HepG2 (cell line): Measurements from ENCODE around the gene OPN1LW. TPM values are rescaled to one million over a fixed set of nuclear protein-coding genes. Genes with fewer than 3 reads are reported as not detected.

Experiments used
- ATAC-seq: fragments of 200-7000 bp; cut with Tn5 transposase; 3 replicates; pipeline ENCODE4 v1.9.1; 2020; ENCODE audit warnings: mild to moderate bottlenecking, moderate library complexity
- BruUV-seq: library from RNA; stranded (reverse); fragments of 400-500 nt; replicated peaks from 2 replicates; lab custom pipeline; 2021; lab: Mats Ljungman, UMichigan
- CTCF ChIA-PET: fragments of 300-600 bp; formaldehyde crosslinking; extraction: SDS; loops from one replicate; lab custom pipeline; 2021; ENCODE audit warnings: low total read pairs, inconsistent platforms, low intra/inter-chr PET ratio; lab: Yijun Ruan, JAX
- POLR2A ChIA-PET: fragments of 350-600 bp; sonication (Branson Sonifier 250); formaldehyde crosslinking; loops from one replicate; lab custom pipeline; 2020; ENCODE audit warnings: antibody characterized with exemption, inconsistent platforms; lab: Yijun Ruan, JAX
- DNase-seq: peaks from one replicate; pipeline ENCODE4 v3.0.0-alpha.2; 2015; ENCODE audit warnings: low spot score
- FAIRE-seq: peaks from 3 replicates; lab custom pipeline; 2011; peaks lifted over from hg19 to GRCh38; lab: Jason Lieb, UNC
- H2AFZ ChIP-seq: one replicate; pipeline ENCODE4 v1.6.1; 2011; ENCODE audit warnings: low read length, inconsistent platforms
- H3K27ac ChIP-seq: fragments of 300-600 bp; 3 replicates; pipeline ENCODE4 v1.8.0; 2011; ENCODE audit warnings: mixed run types, mild to moderate bottlenecking, mixed read lengths, low read length, inconsistent platforms; ENCODE audit not compliant: insufficient read depth; ENCODE audit errors: extremely low read length
- H3K27me3 ChIP-seq, 2 experiments: fragments of 200-600 bp in 1 of 2; 2 replicates in 1 of 2; 3 replicates in 1 of 2; pipeline versions ENCODE4 v1.6.0 to v1.8.0; 2011; ENCODE audit warnings: low read length in 2 of 2, mild to moderate bottlenecking in 2 of 2, moderate library complexity in 2 of 2, inconsistent platforms in 1 of 2; ENCODE audit not compliant: insufficient read depth in 2 of 2, control insufficient read depth in 1 of 2
- H3K36me3 ChIP-seq, 2 experiments: fragments of 200-600 bp in 1 of 2; replicated peaks in 1 of 2; 2 replicates in 1 of 2; 3 replicates in 1 of 2; pipeline versions ENCODE4 v1.5.1 to v1.8.0; 2011; ENCODE audit warnings: low read length in 2 of 2, inconsistent platforms in 1 of 2; ENCODE audit not compliant: insufficient read depth in 2 of 2, control insufficient read depth in 1 of 2
- H3K4me1 ChIP-seq: 2 replicates; pipeline ENCODE4 v1.5.1; 2012; ENCODE audit warnings: low read length, inconsistent platforms; ENCODE audit not compliant: insufficient read depth
- H3K4me2 ChIP-seq: 2 replicates; pipeline ENCODE4 v1.6.0; 2011; ENCODE audit warnings: low read depth, low read length, inconsistent platforms
- H3K4me3 ChIP-seq, 3 experiments: fragments of 200-600 bp in 1 of 3; sonication (generic), shearing (Covaris generic) in 1 of 3; replicated peaks in 1 of 3; 2 replicates each; pipeline ENCODE4 v1.5.1; 2011 to 2016; ENCODE audit warnings: low read length in 3 of 3, inconsistent platforms in 2 of 3, low read depth in 2 of 3, mild to moderate bottlenecking in 2 of 3, control low read depth in 1 of 3, mixed read lengths in 1 of 3; ENCODE audit not compliant: insufficient read depth in 1 of 3
- H3K79me2 ChIP-seq: one replicate; pipeline ENCODE4 v1.6.1; 2011; ENCODE audit warnings: low read length, inconsistent platforms; ENCODE audit not compliant: insufficient read depth
- H3K9ac ChIP-seq: 2 replicates; pipeline ENCODE4 v1.6.0; 2011; ENCODE audit warnings: mild to moderate bottlenecking, low read depth, low read length, inconsistent platforms; ENCODE audit not compliant: insufficient read depth
- H3K9me3 ChIP-seq: 2 replicates; pipeline ENCODE4 v1.5.1; 2012; ENCODE audit warnings: mild to moderate bottlenecking, low read length
- H4K20me1 ChIP-seq: 2 replicates; pipeline ENCODE4 v1.6.0; 2011; ENCODE audit warnings: inconsistent platforms, mild to moderate bottlenecking, low read length, moderate library complexity; ENCODE audit not compliant: insufficient read depth
- ARID2 ChIP-seq: sonication (generic); formaldehyde crosslinking; IDR thresholded peaks from 2 replicates; pipeline ENCODE4 v1.8.1; 2022; ENCODE audit warnings: mild to moderate bottlenecking, missing genetic modification reagents, borderline replicate concordance
- MAF1 ChIP-seq: sonication (generic); formaldehyde crosslinking; IDR thresholded peaks from 2 replicates; pipeline ENCODE4 v1.5.0; 2020; ENCODE audit warnings: missing genetic modification reagents, borderline replicate concordance
- MBD4 ChIP-seq: IDR thresholded peaks from 2 replicates; pipeline ENCODE4 v1.6.1; 2012; ENCODE audit warnings: low read length, inconsistent platforms, borderline replicate concordance
- MED13 ChIP-seq: sonication (generic); formaldehyde crosslinking; IDR thresholded peaks from 2 replicates; pipeline ENCODE4 v1.5.0; 2020; ENCODE audit warnings: missing genetic modification reagents
- RFX1 ChIP-seq: fragments of 450-650 bp; IDR thresholded peaks from 2 replicates; pipeline ENCODE4 v1.6.1; 2017
- ZNF20 ChIP-seq: sonication (generic); formaldehyde crosslinking; IDR thresholded peaks from 2 replicates; pipeline ENCODE4 v1.4.0; 2020; ENCODE audit warnings: mild to moderate bottlenecking, moderate library complexity, missing genetic modification reagents
- ZNF354B ChIP-seq: sonication (generic); formaldehyde crosslinking; IDR thresholded peaks from 2 replicates; pipeline ENCODE4 v1.8.0; 2022; ENCODE audit warnings: mild to moderate bottlenecking, missing genetic modification reagents
- ZNF556 ChIP-seq: sonication (generic); formaldehyde crosslinking; IDR thresholded peaks from 2 replicates; pipeline ENCODE4 v1.4.0; 2020; ENCODE audit warnings: mild to moderate bottlenecking, missing genetic modification reagents, borderline replicate concordance
- WGBS: methylation state at CpG from one replicate; pipeline ENCODE4 v1.1.6; 2017; ENCODE audit warnings: low lambda C conversion rate; 5-methylcytosine and 5-hydroxymethylcytosine counted together
- in situ Hi-C: cut with HindIII; loops from 2 replicates; pipeline ENCODE4 v1.10.0; 2017; ENCODE audit warnings: low pct_unique_long_range_greater_than_20kb; ENCODE audit not compliant: extremely low pct_ligation_motif_present
- intact Hi-C: fragments of 100-400 bp; cut with micrococcal nuclease; formaldehyde crosslinking; loops from one replicate; pipeline ENCODE4 v1.10.0; 2022; ENCODE audit not compliant: unreplicated experiment
- polyA plus RNA-seq, 8 experiments: library from polyadenylated mRNA; depleted of rRNA in 3 of 8; stranded (reverse) in 7 of 8; unstranded in 1 of 8; fragments of >200 nt; fragmentation: Illumina TruSeq in 4 of 8; extraction: Trizol in 4 of 8; gene quantifications; 2 replicates each; pipeline versions ENCODE4 v1.2.1 to v1.2.3, GENCODE V29; 2011 to 2016; ENCODE audit warnings: low read depth in 4 of 8, missing spikeins in 1 of 8, mixed read lengths in 1 of 8; ENCODE audit not compliant: insufficient read depth in 1 of 8
- total RNA-seq, 5 experiments: library from RNA; depleted of rRNA; stranded (reverse); fragments of >200 nt; fragmentation: Illumina TruSeq; extraction: Trizol; gene quantifications; 2 replicates each; pipeline ENCODE4 v1.2.3, GENCODE V29; 2016; ENCODE audit warnings: low read depth in 1 of 5
- TF ChIP-seq, protein P1 (sequence below): sonication (generic); formaldehyde crosslinking; conservative IDR thresholded peaks from 2 replicates; pipeline ENCODE4 v1.8.0; 2022; ENCODE audit warnings: mild to moderate bottlenecking, moderate library complexity, missing genetic modification reagents
- TF ChIP-seq, protein P2 (sequence below): sonication (generic); formaldehyde crosslinking; IDR thresholded peaks from 2 replicates; pipeline ENCODE4 v1.8.1; 2023; ENCODE audit warnings: mild to moderate bottlenecking, missing genetic modification reagents, borderline replicate concordance
- TF ChIP-seq, protein P3 (sequence below): sonication (generic); formaldehyde crosslinking; IDR thresholded peaks from 2 replicates; pipeline ENCODE4 v1.5.0; 2020; ENCODE audit warnings: mild to moderate bottlenecking, missing genetic modification reagents, moderate library complexity

Gene OPN1LW
- total and polyA plus RNA-seq, 2 of the 13 experiments (the other 11 are each of a cell fraction or from before 2014, with no cell fraction given), result not detected

DNA sequence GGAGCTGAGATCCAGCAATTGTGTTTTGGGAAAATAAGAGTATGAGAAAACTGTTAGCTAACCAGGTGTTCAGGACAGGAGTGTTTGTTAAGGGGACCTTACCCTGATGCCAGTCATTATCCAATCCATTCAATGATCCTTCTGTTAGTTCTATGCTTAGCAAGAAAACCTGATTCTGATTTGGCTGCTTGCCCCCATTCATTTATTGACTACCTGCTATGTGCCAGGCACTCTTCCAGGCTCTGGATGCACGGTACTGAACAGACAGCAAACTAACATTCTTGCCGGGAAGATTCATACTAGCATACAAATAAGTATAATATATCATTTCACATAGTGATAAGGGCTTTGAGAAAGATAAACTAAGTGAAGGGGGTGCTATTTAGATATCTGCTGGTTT, 45.5 kb upstream of the OPN1LW start:
- Histone ChIP-seq H3K9ac (no peak overlapping the region), H3K79me2 (peaks cover 31% of the 10 kb centered on the region), H3K27me3 (no peaks in the 10 kb centered on the region), H3K27ac (no peak overlapping the region), H3K9me3 (no peaks in the 10 kb centered on the region), H4K20me1 (peaks cover 28% of the 10 kb centered on the region), H3K4me1 (peaks cover 34% of the 10 kb centered on the region), H3K36me3 (no peaks in the 10 kb centered on the region), H3K4me2 (no peak overlapping the region), H2AFZ (no peak overlapping the region), H3K4me3 (no peak overlapping the region)
- BruUV-seq, result no TSS peak
- ChIA-PET CTCF (no interaction called here), POLR2A (no interaction called here)
- WGBS, result 18% methylated on average over 2 of the region's 2 CpGs
- ATAC-seq, result no peak
- in situ Hi-C loops (no loop called here), intact Hi-C loops (no loop called here)
- TF ChIP-seq MAF1 (CRISPR knock-in tag), result no peak
- TF ChIP-seq ZNF20 (CRISPR knock-in tag), result no peak
- TF ChIP-seq RFX1, result no peak
- no peak for TF ChIP-seq MED13
- no peak for TF ChIP-seq ARID2 (CRISPR knock-in tag)
- TF ChIP-seq, protein P1, sequence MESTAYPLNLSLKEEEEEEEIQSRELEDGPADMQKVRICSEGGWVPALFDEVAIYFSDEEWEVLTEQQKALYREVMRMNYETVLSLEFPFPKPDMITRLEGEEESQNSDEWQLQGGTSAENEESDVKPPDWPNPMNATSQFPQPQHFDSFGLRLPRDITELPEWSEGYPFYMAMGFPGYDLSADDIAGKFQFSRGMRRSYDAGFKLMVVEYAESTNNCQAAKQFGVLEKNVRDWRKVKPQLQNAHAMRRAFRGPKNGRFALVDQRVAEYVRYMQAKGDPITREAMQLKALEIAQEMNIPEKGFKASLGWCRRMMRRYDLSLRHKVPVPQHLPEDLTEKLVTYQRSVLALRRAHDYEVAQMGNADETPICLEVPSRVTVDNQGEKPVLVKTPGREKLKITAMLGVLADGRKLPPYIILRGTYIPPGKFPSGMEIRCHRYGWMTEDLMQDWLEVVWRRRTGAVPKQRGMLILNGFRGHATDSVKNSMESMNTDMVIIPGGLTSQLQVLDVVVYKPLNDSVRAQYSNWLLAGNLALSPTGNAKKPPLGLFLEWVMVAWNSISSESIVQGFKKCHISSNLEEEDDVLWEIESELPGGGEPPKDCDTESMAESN (CRISPR knock-in tag), result no peak
- TF ChIP-seq ZNF556 (CRISPR knock-in tag), result no peak
- TF ChIP-seq, protein P2, sequence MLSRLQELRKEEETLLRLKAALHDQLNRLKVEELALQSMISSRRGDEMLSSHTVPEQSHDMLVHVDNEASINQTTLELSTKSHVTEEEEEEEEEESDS (CRISPR knock-in tag), result no peak
- no peak for TF ChIP-seq ZNF354B (CRISPR knock-in tag)
- no peak for TF ChIP-seq MBD4
- TF ChIP-seq, protein P3, sequence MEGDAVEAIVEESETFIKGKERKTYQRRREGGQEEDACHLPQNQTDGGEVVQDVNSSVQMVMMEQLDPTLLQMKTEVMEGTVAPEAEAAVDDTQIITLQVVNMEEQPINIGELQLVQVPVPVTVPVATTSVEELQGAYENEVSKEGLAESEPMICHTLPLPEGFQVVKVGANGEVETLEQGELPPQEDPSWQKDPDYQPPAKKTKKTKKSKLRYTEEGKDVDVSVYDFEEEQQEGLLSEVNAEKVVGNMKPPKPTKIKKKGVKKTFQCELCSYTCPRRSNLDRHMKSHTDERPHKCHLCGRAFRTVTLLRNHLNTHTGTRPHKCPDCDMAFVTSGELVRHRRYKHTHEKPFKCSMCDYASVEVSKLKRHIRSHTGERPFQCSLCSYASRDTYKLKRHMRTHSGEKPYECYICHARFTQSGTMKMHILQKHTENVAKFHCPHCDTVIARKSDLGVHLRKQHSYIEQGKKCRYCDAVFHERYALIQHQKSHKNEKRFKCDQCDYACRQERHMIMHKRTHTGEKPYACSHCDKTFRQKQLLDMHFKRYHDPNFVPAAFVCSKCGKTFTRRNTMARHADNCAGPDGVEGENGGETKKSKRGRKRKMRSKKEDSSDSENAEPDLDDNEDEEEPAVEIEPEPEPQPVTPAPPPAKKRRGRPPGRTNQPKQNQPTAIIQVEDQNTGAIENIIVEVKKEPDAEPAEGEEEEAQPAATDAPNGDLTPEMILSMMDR (CRISPR knock-in tag), result no peak
- no peak for DNase-seq
- FAIRE-seq, result no peak
